Activated T-helper 9 cell treated with anti-CD3 and anti-CD28 coated beads, Interleukin-2, amount 50 U/mL, for 16 hours (primary cell): ENCODE results near the gene STIP1.

Experiments
- DNase-seq: peaks from one replicate; pipeline ENCODE4 v3.0.0-alpha.2; 2020; ENCODE audit warnings: low read depth

Gene STIP1

DNA sequence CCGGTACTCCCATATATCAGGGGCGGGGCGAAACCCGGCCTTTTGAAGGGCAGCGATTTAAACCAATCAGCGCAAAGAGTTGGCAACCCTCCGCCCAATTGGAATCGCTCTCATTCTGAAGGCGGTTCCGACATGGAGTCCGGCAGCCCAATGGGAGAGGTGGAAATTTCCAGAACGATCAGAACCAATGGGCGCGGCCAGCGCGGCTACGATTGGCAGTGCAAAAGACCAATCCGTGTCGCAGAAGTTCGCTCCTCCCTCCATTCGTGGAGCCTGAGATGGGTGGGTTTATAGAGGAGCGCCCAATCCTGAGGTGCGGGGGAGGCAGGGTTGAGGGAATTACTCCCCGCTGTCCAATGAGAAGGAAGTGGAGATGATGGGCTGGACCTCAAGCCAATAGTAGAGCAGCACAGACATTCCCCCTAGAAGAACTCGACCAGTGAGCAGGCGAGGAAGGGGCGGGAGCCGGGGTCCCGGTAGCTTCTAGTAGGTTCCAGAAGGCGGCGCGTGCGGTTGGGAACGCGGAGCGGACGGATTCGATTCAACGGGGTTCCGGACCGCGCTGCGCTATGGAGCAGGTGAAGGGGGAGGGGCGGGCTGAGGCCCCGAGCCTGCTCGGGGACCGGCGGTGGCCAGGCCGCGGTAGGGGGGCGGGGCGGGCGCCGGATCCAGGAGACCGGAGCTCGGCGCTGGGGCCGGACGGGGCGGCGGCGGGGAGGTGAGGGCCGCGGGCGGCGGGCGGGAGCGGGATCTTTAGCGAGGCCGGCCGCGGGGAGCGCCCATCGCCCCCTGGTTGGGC lies at the start of gene STIP1:
TSS of gene STIP1 (plus strand) at position 479 of the 799 bp plus-strand sequence. CDS start at position 570, 91 bp downstream.
- DNase-seq, result peak; percentile 96

GRCh38 chr11:64136765-64137441 lies 49.1 kb upstream of the STIP1 start:
- DNase-seq, result no peak

GRCh38 chr11:64138398-64138797 lies 47.6 kb upstream of the STIP1 start:
- DNase-seq, result no peak

DNA sequence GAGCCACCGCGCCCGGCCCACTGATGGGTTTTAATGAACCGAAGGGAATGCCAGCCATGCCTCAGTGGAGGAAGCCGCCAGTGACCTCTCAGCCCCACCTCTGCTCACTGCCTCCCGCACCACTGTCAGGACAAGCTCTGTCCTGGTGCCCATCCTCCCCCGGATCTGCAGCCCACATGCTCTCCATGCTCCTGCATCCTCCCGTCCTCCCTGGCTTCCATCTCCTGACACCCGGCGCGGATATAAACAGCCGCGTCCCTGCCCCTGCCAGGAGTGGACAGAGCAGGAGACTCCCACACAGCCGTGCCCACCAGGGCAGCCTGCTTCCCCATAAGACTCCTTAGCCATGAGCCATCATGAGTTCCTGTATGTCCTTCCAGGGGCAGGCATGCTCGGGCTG lies 46.9 kb upstream of the STIP1 start:
- no peak for DNase-seq

- no peak for DNase-seq
Measured at GRCh38 chr11:64140082-64140481, 45.9 kb upstream of the STIP1 start.

- DNase-seq, result no peak
Measured at GRCh38 chr11:64141081-64141783, 44.7 kb upstream of the STIP1 start.

DNA sequence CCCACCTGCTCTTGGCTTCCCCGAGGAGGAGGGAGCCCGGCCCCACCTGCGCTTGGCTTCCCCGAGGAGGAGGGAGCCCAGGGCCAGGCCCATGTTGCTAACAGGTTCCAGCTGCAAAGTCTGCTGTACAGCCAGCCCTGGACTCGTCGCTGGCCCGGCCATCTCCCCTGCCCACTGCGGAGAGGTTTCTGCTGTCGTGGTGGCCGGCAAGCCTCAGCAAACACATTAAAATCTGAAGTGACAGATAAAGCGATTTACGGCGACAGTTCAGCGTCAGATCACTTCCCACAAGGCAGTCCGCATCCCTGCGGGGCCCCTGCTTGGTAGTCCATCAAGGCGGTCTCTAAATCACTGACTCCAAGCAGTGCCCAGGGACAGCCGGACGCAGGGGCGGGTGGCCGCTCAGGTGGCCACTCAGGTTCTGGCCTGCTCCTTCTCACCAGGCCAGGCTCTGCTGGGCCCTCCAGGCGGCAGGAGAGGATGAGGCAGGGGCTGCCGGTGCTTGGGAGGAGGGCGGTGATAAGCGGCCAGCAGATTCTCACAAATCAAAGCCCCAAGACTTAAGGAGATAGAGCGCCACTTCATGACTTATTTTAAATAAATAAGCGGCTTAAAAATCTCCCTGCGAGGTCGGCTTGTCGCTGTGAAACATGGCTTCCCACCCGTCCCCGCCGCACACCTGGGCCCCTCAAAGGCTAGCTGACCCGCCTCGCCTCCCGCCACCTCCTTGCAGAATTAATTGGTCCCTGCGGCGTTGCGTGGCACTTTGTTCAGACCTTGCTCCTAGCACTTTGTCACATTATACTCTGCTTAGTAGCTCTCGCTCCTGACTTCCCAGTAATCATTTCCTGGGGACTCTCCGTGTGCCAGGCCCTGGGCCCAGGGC lies 41.1 kb upstream of the STIP1 start:
- no peak for DNase-seq

- peak; percentile 40 for DNase-seq
Measured at GRCh38 chr11:64146036-64146955, 39.7 kb upstream of the STIP1 start.

GRCh38 chr11:64148226-64148916 lies 37.6 kb upstream of the STIP1 start:
- DNase-seq, result peak; percentile 61

GRCh38 chr11:64148917-64149617 lies 36.9 kb upstream of the STIP1 start:
- DNase-seq, result no peak

GRCh38 chr11:64150051-64150450 lies 35.9 kb upstream of the STIP1 start:
- DNase-seq, result no peak

GRCh38 chr11:64150481-64151239 lies 35.3 kb upstream of the STIP1 start:
- no peak for DNase-seq

DNA sequence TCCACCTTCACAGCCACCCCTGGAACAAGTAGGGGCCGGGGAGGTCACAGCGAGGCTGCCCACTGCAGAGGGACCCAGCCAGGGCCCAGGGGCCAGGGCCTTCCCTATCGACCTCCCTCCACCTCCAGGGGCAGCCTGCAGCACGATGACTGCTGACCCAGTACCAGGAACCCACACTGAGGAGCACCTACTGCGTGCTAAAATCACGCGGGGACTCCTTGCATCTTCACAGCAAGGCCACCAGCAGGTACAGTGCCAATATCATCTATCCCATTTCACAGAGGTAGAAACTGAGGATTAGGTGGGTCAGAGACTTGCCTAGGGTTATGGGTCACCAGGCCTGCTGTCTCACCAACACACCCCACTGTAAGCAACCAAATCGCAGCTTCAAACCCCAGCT lies 34.6 kb upstream of the STIP1 start:
- DNase-seq, result no peak

- DNase-seq, result peak; percentile 64
Measured at GRCh38 chr11:64152841-64153691, 32.9 kb upstream of the STIP1 start.

GRCh38 chr11:64153812-64154211 lies 32.2 kb upstream of the STIP1 start:
- DNase-seq, result no peak

DNA sequence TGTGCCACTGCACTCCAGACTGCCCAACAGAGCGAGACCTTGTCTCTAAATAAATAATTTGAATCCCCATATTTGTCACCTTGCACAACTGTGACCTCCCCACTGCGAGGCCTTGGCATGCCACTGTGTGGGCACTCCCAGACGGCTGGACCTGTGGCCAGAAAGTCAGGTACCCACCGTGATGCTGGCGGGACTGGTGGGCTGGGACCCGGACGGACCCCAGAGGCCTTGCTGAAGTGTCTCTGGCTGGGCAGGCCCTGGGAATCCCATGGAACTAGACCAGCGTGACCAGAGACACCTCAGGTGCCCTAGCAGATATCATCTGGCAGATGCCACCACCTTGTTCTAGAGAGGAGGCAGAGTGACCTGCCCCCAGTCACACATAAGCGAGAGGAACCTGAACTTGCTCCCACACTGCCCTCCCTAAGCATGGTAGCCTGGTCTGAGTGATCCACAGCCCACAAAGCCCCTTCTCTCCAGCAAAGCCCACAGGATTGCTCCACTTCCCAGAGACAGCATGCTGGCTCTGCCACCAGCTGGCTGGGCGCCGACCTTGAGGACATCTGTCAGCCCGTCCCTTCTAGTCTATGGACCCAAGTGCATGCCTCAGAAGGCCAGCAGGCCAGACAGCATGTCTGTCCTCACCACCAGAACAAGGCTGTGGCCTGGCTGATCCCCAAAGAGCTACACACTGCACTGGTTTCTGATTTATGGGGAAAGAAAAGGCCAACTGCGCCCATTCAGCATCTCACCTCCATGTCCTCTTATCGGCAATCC lies 29.5 kb upstream of the STIP1 start:
- no peak for DNase-seq
